Stomach (tissue), 4 donors: Measurements from ENCODE around the gene MED22.

Source experiments
- CTCF ChIP-seq, 7 experiments: fragments of 450-650 bp in 4 of 7; fragments of 200-600 bp in 3 of 7; sonication (generic) in 3 of 7; IDR thresholded peaks; one replicate each; pipeline ENCODE4 v1.5.1; 2016 to 2019; ENCODE audit warnings: antibody characterized with exemption in 7 of 7, control low read depth in 2 of 7, mild to moderate bottlenecking in 1 of 7
- EP300 ChIP-seq: sonication (generic); formaldehyde crosslinking; IDR thresholded peaks from one replicate; pipeline ENCODE4 v1.6.1; 2017; ENCODE audit warnings: antibody characterized with exemption
- POLR2A ChIP-seq, 4 donors: fragments of 450-650 bp; IDR thresholded peaks; one replicate each; pipeline ENCODE4 v1.6.1; 2016; ENCODE audit warnings: antibody characterized with exemption in 4 of 4, control low read depth in 2 of 4, mild to moderate bottlenecking in 1 of 4, moderate library complexity in 1 of 4
- POLR2AphosphoS5 ChIP-seq, 3 donors: sonication (generic); formaldehyde crosslinking; IDR thresholded peaks; one replicate each; pipeline ENCODE4 v1.6.1; 2016; ENCODE audit warnings: antibody characterized with exemption in 3 of 3

DNA sequence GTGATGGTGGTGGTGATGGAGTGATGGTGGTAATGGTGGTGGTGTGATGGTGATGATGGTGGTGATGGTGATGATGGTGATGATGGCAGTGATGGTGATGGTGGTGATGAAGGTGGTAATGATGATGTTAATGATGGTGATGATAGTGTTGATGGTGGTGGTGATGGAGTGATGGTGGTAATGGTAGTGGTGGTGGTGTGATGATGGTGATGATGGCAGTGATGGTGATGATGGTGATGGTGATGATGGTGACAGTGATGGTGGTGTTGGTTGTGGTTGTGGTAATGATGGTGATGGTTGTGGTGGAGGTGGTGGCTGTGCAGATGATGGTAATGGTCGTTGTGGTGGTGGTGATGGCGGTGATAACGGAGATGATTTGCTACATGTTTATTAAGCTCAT is 35.5 kb upstream of the MED22 start:
- TF ChIP-seq POLR2A (IDR thresholded peaks at IDR 0.05) (no peak), CTCF (IDR thresholded peaks at IDR 0.05) (no peak), POLR2AphosphoS5 (IDR thresholded peaks at IDR 0.05) (no peak), EP300 (no peak)
